ENCODE measurements around the gene GRB10. TPM values are rescaled to one million over a fixed set of nuclear protein-coding genes. Genes with fewer than 3 reads are reported as not detected.

The GRB10 gene
- total and polyA plus RNA-seq, 4 donors = 10.7 to 53.1 (median 17.5) TPM

DNA sequence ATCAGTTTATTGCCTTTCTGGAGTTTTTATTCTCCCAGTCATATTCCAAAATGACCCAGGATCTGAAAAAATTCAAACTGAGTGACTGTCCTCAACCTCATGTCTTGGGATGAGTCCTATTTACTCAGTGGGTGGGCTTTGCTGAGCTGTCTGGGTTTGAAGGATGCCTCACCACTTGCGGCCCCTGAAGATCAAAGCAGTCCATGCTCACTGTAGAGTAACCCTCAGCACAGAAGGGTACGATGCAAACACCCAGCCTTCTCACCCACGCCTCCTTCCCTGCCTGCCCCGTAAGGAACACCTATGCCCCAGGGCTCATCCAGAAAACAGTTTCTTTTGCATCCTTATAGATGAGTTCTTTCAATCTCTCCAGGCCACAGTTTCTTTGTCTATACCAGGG is 42.2 kb upstream of the GRB10 start:
- H3K4me1 ChIP-seq (ENCODE audit: control insufficient read depth in 4 of 4, insufficient read depth in 4 of 4, low read length in 3 of 4) = no peaks in the 10 kb centered on the region
- H3K27me3 ChIP-seq (ENCODE audit: control insufficient read depth in 4 of 4, insufficient read depth in 4 of 4, low read length in 3 of 4) = no peaks in the 10 kb centered on the region
- H3K36me3 ChIP-seq (ENCODE audit: control insufficient read depth in 4 of 4, insufficient read depth in 3 of 4, low read depth in 1 of 4, low read length in 3 of 4) = no peaks in the 10 kb centered on the region
- no peak overlapping the region for H3K4me3 ChIP-seq (ENCODE audit: low read depth in 1 of 3, low read length in 3 of 3)
- H3K9ac ChIP-seq (ENCODE audit: low read depth in 1 of 2, low read length in 2 of 2) = no peak overlapping the region
- TF ChIP-seq RAD21 (IDR thresholded peaks at IDR 0.05) (no peak), JUND (IDR thresholded peaks at IDR 0.05) (no peak)
- no peak for DNase-seq (ENCODE audit: low spot score)
- no peak overlapping the region for H3K27ac ChIP-seq (ENCODE audit: low read depth in 1 of 2, low read length in 2 of 2)
- H3K9me3 ChIP-seq (ENCODE audit: control insufficient read depth in 4 of 4, low read length in 3 of 4) = no peaks in the 10 kb centered on the region
- WGBS = 91% methylated on average over 4 of the region's 4 CpGs

DNA sequence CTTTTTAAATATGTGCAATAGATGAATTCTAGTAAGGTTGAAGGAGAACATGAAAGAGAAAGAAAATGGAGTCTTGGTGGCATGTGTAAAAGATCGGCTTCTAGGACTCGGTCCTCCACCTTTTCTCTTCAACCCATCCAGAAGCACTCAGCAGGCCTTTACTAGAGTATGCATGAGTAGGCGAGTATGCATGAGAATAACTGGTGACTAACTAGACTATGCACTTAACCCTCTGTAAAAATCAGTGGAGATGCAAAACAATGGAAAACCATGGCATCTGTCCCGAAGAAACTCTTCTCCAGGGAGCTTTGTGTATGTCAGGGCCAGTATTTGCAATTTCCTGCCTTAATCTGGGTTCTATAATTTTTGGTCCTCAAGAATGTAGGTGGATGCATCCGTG is 40.0 kb upstream of the GRB10 start:
- Histone ChIP-seq H3K9me3 (ENCODE audit: control insufficient read depth in 4 of 4, low read length in 3 of 4) (no peaks in the 10 kb centered on the region), H3K4me1 (ENCODE audit: control insufficient read depth in 4 of 4, insufficient read depth in 4 of 4, low read length in 3 of 4) (no peaks in the 10 kb centered on the region), H3K9ac (ENCODE audit: low read depth in 1 of 2, low read length in 2 of 2) (no peak overlapping the region), H3K36me3 (ENCODE audit: control insufficient read depth in 4 of 4, insufficient read depth in 3 of 4, low read depth in 1 of 4, low read length in 3 of 4) (no peaks in the 10 kb centered on the region), H3K27ac (ENCODE audit: low read depth in 1 of 2, low read length in 2 of 2) (no peak overlapping the region), H3K4me3 (ENCODE audit: low read depth in 1 of 3, low read length in 3 of 3) (no peak overlapping the region), H3K27me3 (ENCODE audit: control insufficient read depth in 4 of 4, insufficient read depth in 4 of 4, low read length in 3 of 4) (no peaks in the 10 kb centered on the region)
- TF ChIP-seq FOXA2 (IDR thresholded peaks at IDR 0.05) (no peak), EGR1 (IDR thresholded peaks at IDR 0.05; ENCODE audit: low read depth in 2 of 2) (no peak), TAF1 (conservative IDR thresholded peaks at IDR 0.05) (no peak), GABPA (IDR thresholded peaks at IDR 0.05 in 1 of 2, conservative IDR thresholded peaks at IDR 0.05 in 1 of 2) (no peak), YY1 (IDR thresholded peaks at IDR 0.05) (no peak), HNF4A (conservative IDR thresholded peaks at IDR 0.05) (no peak), RAD21 (IDR thresholded peaks at IDR 0.05) (no peak), HNF4G (IDR thresholded peaks at IDR 0.05) (no peak), SP1 (IDR thresholded peaks at IDR 0.05) (no peak), ZBTB33 (IDR thresholded peaks at IDR 0.05) (no peak), CTCF (IDR thresholded peaks at IDR 0.05; ENCODE audit: low read depth, low read length, missing input control) (no peak), JUND (IDR thresholded peaks at IDR 0.05) (no peak)
- TF ChIP-seq, protein P1, sequence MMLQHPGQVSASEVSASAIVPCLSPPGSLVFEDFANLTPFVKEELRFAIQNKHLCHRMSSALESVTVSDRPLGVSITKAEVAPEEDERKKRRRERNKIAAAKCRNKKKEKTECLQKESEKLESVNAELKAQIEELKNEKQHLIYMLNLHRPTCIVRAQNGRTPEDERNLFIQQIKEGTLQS (IDR thresholded peaks at IDR 0.05) = no peak
- 92% methylated on average over 5 of the region's 5 CpGs for WGBS
- no peak for DNase-seq (ENCODE audit: low spot score)

DNA sequence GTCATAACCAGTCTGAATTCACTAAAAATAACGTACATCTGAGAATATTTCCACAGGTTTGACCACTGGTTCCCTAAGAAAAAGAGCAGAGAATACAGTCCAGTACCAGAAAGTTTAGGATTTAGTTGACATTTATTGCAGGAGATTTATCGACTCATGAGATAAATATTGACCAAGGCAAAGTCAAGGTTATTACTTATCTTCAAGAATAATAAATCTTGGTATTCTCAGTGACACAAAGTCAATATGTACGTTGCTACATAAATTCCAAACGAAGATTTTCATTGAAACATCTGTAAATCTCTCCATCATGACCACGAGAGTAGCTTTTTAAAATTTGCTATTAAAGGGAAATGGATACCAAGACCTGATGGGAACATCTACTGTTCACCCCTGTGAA is 39.4 kb upstream of the GRB10 start:
- Histone ChIP-seq H3K9me3 (ENCODE audit: control insufficient read depth in 4 of 4, low read length in 3 of 4) (no peaks in the 10 kb centered on the region), H3K4me3 (ENCODE audit: low read depth in 1 of 3, low read length in 3 of 3) (no peak overlapping the region), H3K4me1 (ENCODE audit: control insufficient read depth in 4 of 4, insufficient read depth in 4 of 4, low read length in 3 of 4) (no peaks in the 10 kb centered on the region), H3K9ac (ENCODE audit: low read depth in 1 of 2, low read length in 2 of 2) (no peak overlapping the region), H3K36me3 (ENCODE audit: control insufficient read depth in 4 of 4, insufficient read depth in 3 of 4, low read depth in 1 of 4, low read length in 3 of 4) (no peaks in the 10 kb centered on the region), H3K27me3 (ENCODE audit: control insufficient read depth in 4 of 4, insufficient read depth in 4 of 4, low read length in 3 of 4) (no peaks in the 10 kb centered on the region), H3K27ac (ENCODE audit: low read depth in 1 of 2, low read length in 2 of 2) (no peak overlapping the region)
- no peak for DNase-seq (ENCODE audit: low spot score)
- WGBS = 62% methylated on average over 5 of the region's 5 CpGs
- TF ChIP-seq JUND (IDR thresholded peaks at IDR 0.05) (no peak), RAD21 (IDR thresholded peaks at IDR 0.05) (no peak), HNF4A (conservative IDR thresholded peaks at IDR 0.05) (no peak), GABPA (IDR thresholded peaks at IDR 0.05 in 1 of 2, conservative IDR thresholded peaks at IDR 0.05 in 1 of 2) (no peak), RXRA (IDR thresholded peaks at IDR 0.05) (no peak), NR2F2 (IDR thresholded peaks at IDR 0.05) (no peak), EGR1 (IDR thresholded peaks at IDR 0.05; ENCODE audit: low read depth in 2 of 2) (no peak), FOXA2 (IDR thresholded peaks at IDR 0.05) (no peak), CTCF (IDR thresholded peaks at IDR 0.05; ENCODE audit: low read depth, low read length, missing input control) (no peak), FOXA1 (IDR thresholded peaks at IDR 0.05) (no peak)
- TF ChIP-seq, protein P1 (IDR thresholded peaks at IDR 0.05) = no peak
- TF ChIP-seq, protein P2, sequence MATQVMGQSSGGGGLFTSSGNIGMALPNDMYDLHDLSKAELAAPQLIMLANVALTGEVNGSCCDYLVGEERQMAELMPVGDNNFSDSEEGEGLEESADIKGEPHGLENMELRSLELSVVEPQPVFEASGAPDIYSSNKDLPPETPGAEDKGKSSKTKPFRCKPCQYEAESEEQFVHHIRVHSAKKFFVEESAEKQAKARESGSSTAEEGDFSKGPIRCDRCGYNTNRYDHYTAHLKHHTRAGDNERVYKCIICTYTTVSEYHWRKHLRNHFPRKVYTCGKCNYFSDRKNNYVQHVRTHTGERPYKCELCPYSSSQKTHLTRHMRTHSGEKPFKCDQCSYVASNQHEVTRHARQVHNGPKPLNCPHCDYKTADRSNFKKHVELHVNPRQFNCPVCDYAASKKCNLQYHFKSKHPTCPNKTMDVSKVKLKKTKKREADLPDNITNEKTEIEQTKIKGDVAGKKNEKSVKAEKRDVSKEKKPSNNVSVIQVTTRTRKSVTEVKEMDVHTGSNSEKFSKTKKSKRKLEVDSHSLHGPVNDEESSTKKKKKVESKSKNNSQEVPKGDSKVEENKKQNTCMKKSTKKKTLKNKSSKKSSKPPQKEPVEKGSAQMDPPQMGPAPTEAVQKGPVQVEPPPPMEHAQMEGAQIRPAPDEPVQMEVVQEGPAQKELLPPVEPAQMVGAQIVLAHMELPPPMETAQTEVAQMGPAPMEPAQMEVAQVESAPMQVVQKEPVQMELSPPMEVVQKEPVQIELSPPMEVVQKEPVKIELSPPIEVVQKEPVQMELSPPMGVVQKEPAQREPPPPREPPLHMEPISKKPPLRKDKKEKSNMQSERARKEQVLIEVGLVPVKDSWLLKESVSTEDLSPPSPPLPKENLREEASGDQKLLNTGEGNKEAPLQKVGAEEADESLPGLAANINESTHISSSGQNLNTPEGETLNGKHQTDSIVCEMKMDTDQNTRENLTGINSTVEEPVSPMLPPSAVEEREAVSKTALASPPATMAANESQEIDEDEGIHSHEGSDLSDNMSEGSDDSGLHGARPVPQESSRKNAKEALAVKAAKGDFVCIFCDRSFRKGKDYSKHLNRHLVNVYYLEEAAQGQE (IDR thresholded peaks at IDR 0.05) = no peak
